SK-N-SH treated with all-trans-retinoic acid at 6 μM for 48 hours (cell line): ENCODE measurements around the gene RPS6KA2.

Experiments
- ATAC-seq: fragments of 200-7000 bp; cut with Tn5 transposase; 3 replicates; pipeline ENCODE4 v1.9.1; 2020; ENCODE audit warnings: mild to moderate bottlenecking, moderate library complexity
- ARNTL ChIP-seq: fragments of 450-650 bp; formaldehyde crosslinking; IDR thresholded peaks from 2 replicates; pipeline ENCODE4 v1.5.0; 2020; ENCODE audit warnings: low read depth, mild to moderate bottlenecking, moderate library complexity, borderline replicate concordance
- CREB5 ChIP-seq: fragments of 250-450 bp; sonication (Bioruptor Pico); IDR thresholded peaks from 2 replicates; pipeline ENCODE4 v1.5.1; 2020; ENCODE audit warnings: low read depth, mild to moderate bottlenecking, moderate library complexity
- CSDC2 ChIP-seq: fragments of 250-450 bp; sonication (Bioruptor Pico); IDR thresholded peaks from 2 replicates; pipeline ENCODE4 v1.5.0; 2020; ENCODE audit warnings: mild to moderate bottlenecking, moderate library complexity
- CSRNP3 ChIP-seq: fragments of 250-450 bp; sonication (Bioruptor Pico); IDR thresholded peaks from 2 replicates; pipeline ENCODE4 v1.5.1; 2021; ENCODE audit warnings: mild to moderate bottlenecking, moderate library complexity
- ESRRG ChIP-seq: fragments of 250-450 bp; sonication (Bioruptor Pico); IDR thresholded peaks from 2 replicates; pipeline ENCODE4 v1.6.1; 2021; ENCODE audit warnings: mild to moderate bottlenecking
- GLIS3 ChIP-seq: fragments of 250-450 bp; sonication (Bioruptor Pico); IDR thresholded peaks from 2 replicates; pipeline ENCODE4 v1.5.0; 2020; ENCODE audit warnings: mild to moderate bottlenecking, moderate library complexity
- ISL1 ChIP-seq: fragments of 250-450 bp; sonication (Bioruptor Pico); IDR thresholded peaks from 2 replicates; pipeline ENCODE4 v2.1.2; 2022; ENCODE audit warnings: mild to moderate bottlenecking, moderate library complexity
- OSR1 ChIP-seq: fragments of 250-450 bp; sonication (Bioruptor Pico); IDR thresholded peaks from 2 replicates; pipeline ENCODE4 v1.8.0; 2022; ENCODE audit warnings: moderate library complexity, mild to moderate bottlenecking, inconsistent platforms
- PATZ1 ChIP-seq: fragments of 250-450 bp; sonication (Bioruptor Pico); IDR thresholded peaks from 2 replicates; pipeline ENCODE4 v1.8.0; 2020; ENCODE audit warnings: mild to moderate bottlenecking, moderate library complexity, borderline replicate concordance
- POU6F1 ChIP-seq: fragments of 250-450 bp; sonication (Bioruptor Pico); IDR thresholded peaks from 2 replicates; pipeline ENCODE4 v1.8.0; 2021; ENCODE audit warnings: low read depth, mild to moderate bottlenecking, moderate library complexity, borderline replicate concordance
- PPARA ChIP-seq: fragments of 250-450 bp; sonication (Bioruptor Pico); IDR thresholded peaks from 2 replicates; pipeline ENCODE4 v1.5.0; 2020; ENCODE audit warnings: mild to moderate bottlenecking, borderline replicate concordance
- SNAI2 ChIP-seq: fragments of 250-450 bp; sonication (Bioruptor Pico); IDR thresholded peaks from 2 replicates; pipeline ENCODE4 v1.5.0; 2020; ENCODE audit warnings: mild to moderate bottlenecking, moderate library complexity
- ZC3H10 ChIP-seq: fragments of 250-450 bp; sonication (Bioruptor Pico); IDR thresholded peaks from 2 replicates; pipeline ENCODE4 v1.5.1; 2021; ENCODE audit warnings: mild to moderate bottlenecking, moderate library complexity
- ZFP3 ChIP-seq: fragments of 250-450 bp; sonication (Bioruptor Pico); IDR thresholded peaks from 2 replicates; pipeline ENCODE4 v1.5.0; 2020; ENCODE audit warnings: mild to moderate bottlenecking, moderate library complexity
- ZFP30 ChIP-seq: fragments of 450-650 bp; formaldehyde crosslinking; IDR thresholded peaks from 2 replicates; pipeline ENCODE4 v1.5.0; 2022; ENCODE audit warnings: mild to moderate bottlenecking, moderate library complexity
- ZNF565 ChIP-seq: fragments of 450-650 bp; formaldehyde crosslinking; conservative IDR thresholded peaks from 2 replicates; pipeline ENCODE4 v1.5.0; 2020; ENCODE audit warnings: low read depth, mild to moderate bottlenecking, moderate library complexity
- ZNF70 ChIP-seq: fragments of 450-650 bp; formaldehyde crosslinking; IDR thresholded peaks from 2 replicates; pipeline ENCODE4 v1.5.0; 2020; ENCODE audit warnings: mild to moderate bottlenecking, moderate library complexity
- ZNF8 ChIP-seq: fragments of 450-650 bp; formaldehyde crosslinking; IDR thresholded peaks from 2 replicates; pipeline ENCODE4 v1.5.0; 2020; ENCODE audit warnings: mild to moderate bottlenecking, moderate library complexity

Gene RPS6KA2

GRCh38 chr6:166437661-166438060, 189.4 kb downstream of the RPS6KA2 start:
- TF ChIP-seq ISL1 (CRISPR knock-in tag) (no peak), CSRNP3 (no peak), ZNF565 (CRISPR knock-in tag) (no peak), GLIS3 (CRISPR knock-in tag) (no peak), PPARA (CRISPR knock-in tag) (no peak), CREB5 (CRISPR knock-in tag) (no peak), POU6F1 (CRISPR knock-in tag) (no peak), ARNTL (CRISPR knock-in tag) (no peak), ZFP30 (CRISPR knock-in tag) (no peak), ZFP3 (CRISPR knock-in tag) (no peak), CSDC2 (CRISPR knock-in tag) (no peak), ZC3H10 (CRISPR knock-in tag) (no peak)
- TF ChIP-seq, all 23 proteins: peak for 0
- ATAC-seq, result no peak

- ATAC-seq, result no peak; the same call in 2 of the 3 replicates
- TF ChIP-seq ZNF70 (CRISPR knock-in tag) (peak; percentile 72; the same call in 1 of the 2 replicates), OSR1 (no peak)
Observed at GRCh38 chr6:166436195-166437139, 190.6 kb downstream of the RPS6KA2 start.

- TF ChIP-seq PPARA (CRISPR knock-in tag), result no peak
- TF ChIP-seq OSR1, result no peak
- TF ChIP-seq CSRNP3, result no peak
- TF ChIP-seq ZFP30 (CRISPR knock-in tag), result no peak
- no peak for TF ChIP-seq GLIS3 (CRISPR knock-in tag)
- TF ChIP-seq ZNF565 (CRISPR knock-in tag), result no peak
- no peak for TF ChIP-seq CSDC2 (CRISPR knock-in tag)
- TF ChIP-seq PATZ1 (CRISPR knock-in tag), result no peak
- TF ChIP-seq CREB5 (CRISPR knock-in tag), result no peak
- TF ChIP-seq ESRRG, result no peak
- TF ChIP-seq SNAI2 (CRISPR knock-in tag), result no peak
- TF ChIP-seq ZNF8 (CRISPR knock-in tag), result no peak
- TF ChIP-seq ZFP3 (CRISPR knock-in tag), result no peak
- TF ChIP-seq POU6F1 (CRISPR knock-in tag), result no peak
- TF ChIP-seq ZC3H10 (CRISPR knock-in tag), result no peak
- peak; percentile 15; the same call in 2 of the 3 replicates for ATAC-seq
Observed at GRCh38 chr6:166435574-166435973, 191.5 kb downstream of the RPS6KA2 start.
